ENCODE data around the gene THAP4. TPM values are rescaled to one million over a fixed set of nuclear protein-coding genes. Genes with fewer than 3 reads are reported as not detected.

The THAP4 gene
- total RNA-seq, 1 donor from 2014 or later: 46.0 TPM

DNA sequence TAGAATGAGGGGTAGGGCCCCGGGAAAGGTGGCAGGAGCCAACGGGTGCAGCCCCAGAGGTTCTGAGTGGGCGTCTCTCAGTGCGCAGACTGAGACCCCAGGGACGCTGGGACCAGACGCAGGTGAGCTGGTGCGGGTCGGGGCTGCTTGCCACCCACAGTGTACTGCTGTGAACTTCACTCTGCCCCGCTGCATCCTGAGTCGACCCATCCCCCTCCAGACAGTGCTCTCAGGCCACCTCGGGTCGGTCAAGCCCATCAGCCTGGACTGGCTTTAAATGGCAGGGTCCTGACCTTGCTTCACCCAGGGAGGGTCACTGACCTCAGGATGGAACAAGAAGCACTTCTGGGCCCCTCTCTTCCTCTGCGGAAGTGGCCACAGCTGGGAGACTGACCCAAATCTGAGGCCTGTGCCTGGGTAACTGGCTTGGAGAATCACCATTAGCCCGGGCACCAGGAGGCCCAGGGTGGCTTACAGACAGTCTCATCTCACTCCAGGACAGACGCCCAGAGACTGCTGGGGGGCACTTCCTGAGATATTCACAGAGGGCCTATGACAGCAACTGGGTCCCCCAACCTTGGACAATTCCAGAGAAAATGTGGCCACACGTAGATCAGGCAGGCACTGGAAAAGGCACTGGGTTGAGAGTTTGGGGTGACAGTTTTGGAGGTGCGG, 102.1 kb downstream of the THAP4 start:
- TF ChIP-seq EZH2 (IDR thresholded peaks at IDR 0.05; ENCODE audit: insufficient read depth, low read length): no peak
- TF ChIP-seq, protein P1, sequence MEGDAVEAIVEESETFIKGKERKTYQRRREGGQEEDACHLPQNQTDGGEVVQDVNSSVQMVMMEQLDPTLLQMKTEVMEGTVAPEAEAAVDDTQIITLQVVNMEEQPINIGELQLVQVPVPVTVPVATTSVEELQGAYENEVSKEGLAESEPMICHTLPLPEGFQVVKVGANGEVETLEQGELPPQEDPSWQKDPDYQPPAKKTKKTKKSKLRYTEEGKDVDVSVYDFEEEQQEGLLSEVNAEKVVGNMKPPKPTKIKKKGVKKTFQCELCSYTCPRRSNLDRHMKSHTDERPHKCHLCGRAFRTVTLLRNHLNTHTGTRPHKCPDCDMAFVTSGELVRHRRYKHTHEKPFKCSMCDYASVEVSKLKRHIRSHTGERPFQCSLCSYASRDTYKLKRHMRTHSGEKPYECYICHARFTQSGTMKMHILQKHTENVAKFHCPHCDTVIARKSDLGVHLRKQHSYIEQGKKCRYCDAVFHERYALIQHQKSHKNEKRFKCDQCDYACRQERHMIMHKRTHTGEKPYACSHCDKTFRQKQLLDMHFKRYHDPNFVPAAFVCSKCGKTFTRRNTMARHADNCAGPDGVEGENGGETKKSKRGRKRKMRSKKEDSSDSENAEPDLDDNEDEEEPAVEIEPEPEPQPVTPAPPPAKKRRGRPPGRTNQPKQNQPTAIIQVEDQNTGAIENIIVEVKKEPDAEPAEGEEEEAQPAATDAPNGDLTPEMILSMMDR (IDR thresholded peaks at IDR 0.05; ENCODE audit: insufficient read depth, low read depth, low read length): no peak
- H3K79me2 ChIP-seq (ENCODE audit: insufficient read depth, low read length): no peaks in the 10 kb centered on the region
- FAIRE-seq: no peak
- no peaks in the 10 kb centered on the region for H4K20me1 ChIP-seq (ENCODE audit: insufficient read depth, low read length)
- H3K4me1 ChIP-seq (ENCODE audit: insufficient read depth, low read length): no peaks in the 10 kb centered on the region
- no peak overlapping the region for H3K4me2 ChIP-seq (ENCODE audit: low read length)
- no peak overlapping the region for H2AFZ ChIP-seq (ENCODE audit: low read depth, low read length)
- H3K27ac ChIP-seq (ENCODE audit: low read depth, low read length): no peak overlapping the region
- no peak for DNase-seq (ENCODE audit: low read depth)
- peaks cover 1% of the 10 kb centered on the region for H3K36me3 Mint-ChIP-seq (ENCODE audit: low read depth, unreplicated experiment)
- no peak overlapping the region for H3K4me3 ChIP-seq (ENCODE audit: insufficient read depth, low read depth, low read length)
- no peaks in the 10 kb centered on the region for H3K36me3 ChIP-seq (ENCODE audit: insufficient read depth, low read length)
- H3K9me3 ChIP-seq (ENCODE audit: insufficient read depth, low read depth, low read length): no peaks in the 10 kb centered on the region
- no peak overlapping the region for H3K27ac Mint-ChIP-seq (ENCODE audit: unreplicated experiment)
- no peak overlapping the region for H3K9ac ChIP-seq (ENCODE audit: low read length)
- H3K4me3 Mint-ChIP-seq (ENCODE audit: unreplicated experiment): no peak overlapping the region
- H3K4me1 Mint-ChIP-seq (ENCODE audit: low read depth, unreplicated experiment): no peaks in the 10 kb centered on the region
- peaks cover 42% of the 10 kb centered on the region for H3K27me3 Mint-ChIP-seq (ENCODE audit: low read depth, unreplicated experiment)
- H3K27me3 ChIP-seq (ENCODE audit: insufficient read depth, low read length): peaks cover 3% of the 10 kb centered on the region
- no peaks in the 10 kb centered on the region for H3K9me3 Mint-ChIP-seq (ENCODE audit: unreplicated experiment)

Other genes starting within 250 kb of the THAP4 start
- 185 and 211 TPM in 2 replicates for gene STK25, start 128.6 kb downstream of the THAP4 start, total RNA-seq
- 64.2 and 64.9 TPM in 2 replicates for gene BOK, start 78.4 kb downstream of the THAP4 start, total RNA-seq
- gene ATG4B, start 535 bp upstream of the THAP4 start, total RNA-seq: 75.4 and 83.2 TPM in 2 replicates
- gene DTYMK, start 49.7 kb upstream of the THAP4 start, total RNA-seq: 25.5 and 26.1 TPM in 2 replicates
- 15.8 and 19.7 TPM in 2 replicates for gene ING5, start 64.9 kb upstream of the THAP4 start, total RNA-seq
- 10.0 and 11.5 TPM in 2 replicates for gene D2HGDH, start 97.5 kb upstream of the THAP4 start, total RNA-seq
- not detected in 2 replicates for gene GAL3ST2, start 139.7 kb upstream of the THAP4 start, total RNA-seq
- 0.09 and 0.22 TPM in 2 replicates for gene NEU4, start 172.0 kb upstream of the THAP4 start, total RNA-seq
- not detected in 2 replicates for gene PDCD1, start 221.7 kb upstream of the THAP4 start, total RNA-seq
- not detected in 2 replicates for gene RTP5, start 232.6 kb upstream of the THAP4 start, total RNA-seq